IMR-90 (cell line): ENCODE results near the gene MROH7. TPM values are rescaled to one million over a fixed set of nuclear protein-coding genes. Genes with fewer than 3 reads are reported as not detected.

Source experiments
- ATAC-seq: fragments of 200-7000 bp; cut with Tn5 transposase; 2 replicates; pipeline ENCODE4 v1.9.1; 2020; ENCODE audit warnings: low read depth, mild to moderate bottlenecking, moderate library complexity
- BruUV-seq: library from RNA; stranded (reverse); fragments of 400-500 nt; replicated peaks from 2 replicates; lab custom pipeline; 2021; lab: Mats Ljungman, UMichigan
- CTCF ChIA-PET: fragments of 300-600 bp; formaldehyde crosslinking; extraction: SDS; loops from one replicate; lab custom pipeline; 2021; ENCODE audit warnings: antibody characterized with exemption; lab: Yijun Ruan, JAX
- POLR2A ChIA-PET: fragments of 300-600 bp; sonication (Branson Sonifier 250); formaldehyde crosslinking; loops from one replicate; lab custom pipeline; 2022; ENCODE audit warnings: antibody characterized with exemption; ENCODE audit not compliant: unreplicated experiment; lab: Charles Lee
- DNase-seq: peaks from one replicate; pipeline ENCODE4 v3.0.0; 2013
- H2AFZ ChIP-seq: replicated peaks from 2 replicates; pipeline ENCODE3; 2013; ENCODE audit warnings: low read length, mild to moderate bottlenecking; ENCODE audit not compliant: poor library complexity
- H2AK5ac ChIP-seq: 2 replicates; pipeline ENCODE4 v1.6.1; 2013; ENCODE audit warnings: low read depth, low read length, inconsistent platforms
- H2AK9ac ChIP-seq: replicated peaks from 2 replicates; pipeline ENCODE3; 2013; ENCODE audit warnings: mild to moderate bottlenecking, low read depth, low read length, moderate library complexity; ENCODE audit not compliant: poor library complexity
- H2BK120ac ChIP-seq: 2 replicates; pipeline ENCODE4 v1.6.1; 2013; ENCODE audit warnings: low read depth, low read length, inconsistent platforms
- H2BK15ac ChIP-seq: 3 replicates; pipeline ENCODE4 v1.6.1; 2013; ENCODE audit warnings: low read depth, low read length, inconsistent platforms
- H2BK20ac ChIP-seq: 2 replicates; pipeline ENCODE4 v1.6.1; 2013; ENCODE audit warnings: low read depth, mild to moderate bottlenecking, inconsistent platforms, low read length, moderate library complexity
- H2BK5ac ChIP-seq: 2 replicates; pipeline ENCODE4 v1.6.1; 2013; ENCODE audit warnings: mild to moderate bottlenecking, low read depth, low read length, inconsistent platforms; ENCODE audit not compliant: poor library complexity, severe bottlenecking
- H3K14ac ChIP-seq: replicated peaks from 2 replicates; pipeline ENCODE4 v1.6.1; 2013; ENCODE audit warnings: low read depth, low read length, inconsistent platforms
- H3K18ac ChIP-seq: 2 replicates; pipeline ENCODE4 v1.6.1; 2013; ENCODE audit warnings: low read depth, low read length, control low read depth
- H3K23ac ChIP-seq: 2 replicates; pipeline ENCODE4 v1.6.1; 2013; ENCODE audit warnings: low read depth, low read length, inconsistent platforms
- H3K27ac ChIP-seq: 2 replicates; pipeline ENCODE4 v1.5.1; 2013; ENCODE audit warnings: mild to moderate bottlenecking, control low read depth, low read length; ENCODE audit not compliant: insufficient read depth
- H3K27me3 ChIP-seq: 2 replicates; pipeline ENCODE4 v1.6.1; 2013; ENCODE audit warnings: low read length; ENCODE audit not compliant: control insufficient read depth, insufficient read depth
- H3K36me3 ChIP-seq: 2 replicates; pipeline ENCODE4 v1.6.1; 2013; ENCODE audit warnings: low read length, mixed read lengths; ENCODE audit not compliant: control insufficient read depth, insufficient read depth
- H3K4ac ChIP-seq: 2 replicates; pipeline ENCODE4 v1.6.1; 2013; ENCODE audit warnings: low read depth, low read length, inconsistent platforms
- H3K4me1 ChIP-seq: 2 replicates; pipeline ENCODE4 v1.6.1; 2013; ENCODE audit warnings: low read length, mixed read lengths; ENCODE audit not compliant: control insufficient read depth, insufficient read depth
- H3K4me2 ChIP-seq: 2 replicates; pipeline ENCODE4 v1.6.1; 2013; ENCODE audit warnings: low read depth, mild to moderate bottlenecking, control low read depth, low read length, moderate library complexity
- H3K4me3 ChIP-seq: 2 replicates; pipeline ENCODE4 v1.5.1; 2013; ENCODE audit warnings: low read depth, mild to moderate bottlenecking, control low read depth, low read length, moderate library complexity; ENCODE audit not compliant: insufficient read depth
- H3K56ac ChIP-seq: 2 replicates; pipeline ENCODE4 v1.6.1; 2013; ENCODE audit warnings: low read length, inconsistent platforms; ENCODE audit not compliant: insufficient read depth; ENCODE audit errors: extremely low read depth
- H3K79me1 ChIP-seq, 2 experiments: 2 replicates each; pipeline ENCODE4 v1.6.1; 2013; ENCODE audit warnings: low read length in 2 of 2, inconsistent platforms in 1 of 2, low read depth in 1 of 2
- H3K9ac ChIP-seq: 2 replicates; pipeline ENCODE4 v1.6.1; 2013; ENCODE audit warnings: low read depth, low read length, control low read depth
- H3K9me1 ChIP-seq: 2 replicates; pipeline ENCODE4 v1.6.1; 2013; ENCODE audit warnings: low read length, inconsistent platforms; ENCODE audit not compliant: insufficient read depth
- H3K9me3 ChIP-seq: 2 replicates; pipeline ENCODE4 v1.6.1; 2013; ENCODE audit warnings: low read length; ENCODE audit not compliant: control insufficient read depth, insufficient read depth
- H4K20me1 ChIP-seq: 2 replicates; pipeline ENCODE4 v1.6.1; 2013; ENCODE audit warnings: low read length, inconsistent platforms; ENCODE audit not compliant: insufficient read depth
- H4K5ac ChIP-seq: 2 replicates; pipeline ENCODE4 v1.6.1; 2013; ENCODE audit warnings: mild to moderate bottlenecking, low read depth, low read length, control low read depth
- H4K8ac ChIP-seq, 2 experiments: 2 replicates each; pipeline ENCODE4 v1.6.1; 2013; ENCODE audit warnings: low read depth in 2 of 2, low read length in 2 of 2, control low read depth in 1 of 2, inconsistent platforms in 1 of 2
- H4K91ac ChIP-seq: 2 replicates; pipeline ENCODE4 v1.6.1; 2013; ENCODE audit warnings: low read depth, low read length, inconsistent platforms; ENCODE audit not compliant: insufficient read depth
- BHLHE40 ChIP-seq: fragments of 150-350 bp; IDR thresholded peaks from 2 replicates; pipeline ENCODE4 v1.6.1; 2016; ENCODE audit warnings: mild to moderate bottlenecking, low read depth, low read length
- CHD1 ChIP-seq: IDR thresholded peaks from 2 replicates; pipeline ENCODE4 v1.6.1; 2012; ENCODE audit warnings: low read depth, low read length, improper control_type of control experiment
- CTCF ChIP-seq: conservative IDR thresholded peaks from 2 replicates; pipeline ENCODE4 v1.5.1; 2012; ENCODE audit warnings: mild to moderate bottlenecking, low read depth, low read length, improper control_type of control experiment
- FOS ChIP-seq: fragments of 150-350 bp; IDR thresholded peaks from 2 replicates; pipeline ENCODE4 v1.6.1; 2016; ENCODE audit warnings: low read depth, low read length
- MAFK ChIP-seq: IDR thresholded peaks from 2 replicates; pipeline ENCODE4 v1.6.1; 2012; ENCODE audit warnings: low read depth, low read length, improper control_type of control experiment
- MAZ ChIP-seq: IDR thresholded peaks from 2 replicates; pipeline ENCODE4 v1.6.1; 2012; ENCODE audit warnings: low read depth, mild to moderate bottlenecking, low read length, improper control_type of control experiment, moderate library complexity, borderline replicate concordance
- RAD21 ChIP-seq: IDR thresholded peaks from 2 replicates; pipeline ENCODE4 v1.6.1; 2012; ENCODE audit warnings: low read length, improper control_type of control experiment
- RCOR1 ChIP-seq: IDR thresholded peaks from 2 replicates; pipeline ENCODE4 v1.6.1; 2012; ENCODE audit warnings: mild to moderate bottlenecking, low read length, improper control_type of control experiment; ENCODE audit not compliant: insufficient replicate concordance
- RFX5 ChIP-seq: IDR thresholded peaks from 2 replicates; pipeline ENCODE4 v1.8.0; 2012; ENCODE audit warnings: low read depth, mild to moderate bottlenecking, low read length, moderate library complexity
- SMC3 ChIP-seq: fragments of 150-350 bp; IDR thresholded peaks from 2 replicates; pipeline ENCODE4 v1.6.1; 2016; ENCODE audit warnings: low read depth, mild to moderate bottlenecking, antibody characterized with exemption, low read length, moderate library complexity
- WGBS, 2 experiments: methylation state at CpG; one replicate each; pipeline versions ENCODE4 v1.1.5 to v1.1.7; 2013; ENCODE audit warnings: missing lambda C conversion rate in 2 of 2; ENCODE audit not compliant: insufficient read length in 1 of 2; ENCODE audit errors: extremely low coverage in 2 of 2; 5-methylcytosine and 5-hydroxymethylcytosine counted together
- dilution Hi-C: fragments of 300-500 bp; cut with HindIII; formaldehyde crosslinking; loops from one replicate; pipeline ENCODE4 v1.14.3; 2018; ENCODE audit warnings: low sequenced_read_pairs; ENCODE audit not compliant: unreplicated experiment
- in situ Hi-C: fragments of 300-500 bp; cut with MboI; formaldehyde crosslinking; loops from 3 replicates; pipeline ENCODE4 v1.14.3; 2019; ENCODE audit warnings: low sequenced_read_pairs, inconsistent platforms, mixed read lengths
- intact Hi-C: fragments of 100-400 bp; cut with micrococcal nuclease; formaldehyde crosslinking; loops from 2 replicates; pipeline ENCODE4 v1.10.0; 2022
- polyA plus RNA-seq, 3 experiments: library from polyadenylated mRNA; depleted of rRNA; stranded (reverse); fragments of >200 nt; gene quantifications; 2 replicates each; pipeline ENCODE4 v1.2.3, GENCODE V29; 2012; ENCODE audit warnings: low replicate concordance in 1 of 3
- total RNA-seq: library from RNA; depleted of rRNA; stranded (reverse); fragments of >200 nt; gene quantifications from 2 replicates; pipeline ENCODE4 v1.2.3, GENCODE V29; 2012
- TF ChIP-seq, protein P1 (sequence below): fragments of 150-350 bp; IDR thresholded peaks from 2 replicates; pipeline ENCODE4 v1.6.1; 2016; ENCODE audit warnings: low read depth, mild to moderate bottlenecking, low read length, moderate library complexity, borderline replicate concordance

Gene MROH7
- total and polyA plus RNA-seq, 2 of the 4 experiments (the other 2 are of a cell fraction) = not detected

DNA sequence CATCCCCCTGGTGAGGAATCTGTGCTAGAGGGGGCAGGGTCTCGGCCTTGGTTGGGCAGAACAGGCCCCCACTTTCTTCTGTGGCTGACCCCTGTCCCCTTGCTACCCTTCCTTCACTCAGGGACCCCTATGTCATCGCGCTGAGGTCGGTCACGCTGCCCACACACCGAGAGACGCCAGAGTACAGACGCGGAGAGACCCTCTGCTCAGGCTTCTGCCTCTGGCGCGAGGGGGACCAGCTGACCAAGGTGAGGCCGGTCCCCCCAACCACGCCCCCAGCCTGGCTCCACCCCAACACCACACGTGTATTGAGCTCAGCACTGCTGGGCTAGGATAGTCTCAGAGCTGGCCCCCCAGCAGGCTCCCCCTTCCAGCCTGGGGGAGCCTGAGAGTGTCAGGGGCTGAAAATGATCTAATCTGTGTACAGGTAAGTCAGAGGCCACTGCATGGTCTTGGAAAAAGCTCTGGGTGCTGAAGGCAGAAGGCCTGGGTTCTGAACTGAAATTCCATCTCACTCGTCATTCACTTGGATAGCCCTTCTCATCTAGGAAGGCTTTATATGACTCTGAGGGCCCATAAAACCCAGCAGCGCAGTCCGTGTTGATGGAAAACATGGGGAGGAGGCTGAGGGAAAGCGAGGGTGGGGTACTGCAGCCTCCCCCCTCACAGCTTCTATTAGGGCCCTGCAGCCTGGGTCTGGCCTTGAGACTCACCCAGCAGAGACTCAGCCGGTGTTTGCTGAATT lies 33.6 kb upstream of the MROH7 start:
- H3K9me3 ChIP-seq = no peaks in the 10 kb centered on the region
- H3K27me3 ChIP-seq = no peaks in the 10 kb centered on the region
- H2AK9ac ChIP-seq = no peak overlapping the region
- intact Hi-C loops (no loop called here), dilution Hi-C loops (no loop called here), in situ Hi-C loops (no loop called here)
- no peak overlapping the region for H2BK20ac ChIP-seq
- no peak overlapping the region for H4K91ac ChIP-seq
- POLR2A ChIA-PET = no interaction called here
- H3K4me3 ChIP-seq = no peak overlapping the region
- WGBS, 2 experiments = 100% methylated on average over 4 of the region's 19 CpGs; no CpG with 5 or more reads in 1 of the 2 experiments
- DNase-seq = no peak
- H2AFZ ChIP-seq = no peak overlapping the region
- no peak overlapping the region for H4K5ac ChIP-seq
- no peak overlapping the region for H2BK120ac ChIP-seq
- no peak overlapping the region for H3K23ac ChIP-seq
- H3K9ac ChIP-seq = no peak overlapping the region
- H2BK5ac ChIP-seq = no peak overlapping the region
- ATAC-seq = no peak
- no peak overlapping the region for H2AK5ac ChIP-seq
- H3K4ac ChIP-seq = no peak overlapping the region
- BruUV-seq = no TSS peak
- CTCF ChIA-PET = no interaction called here
- no peaks in the 10 kb centered on the region for H4K20me1 ChIP-seq
- no peak overlapping the region for H3K18ac ChIP-seq
- H3K27ac ChIP-seq = no peak overlapping the region
- H3K56ac ChIP-seq = no peak overlapping the region
- no peaks in the 10 kb centered on the region for H3K4me1 ChIP-seq
- no peak overlapping the region for H4K8ac ChIP-seq
- H3K79me1 ChIP-seq = no peaks in the 10 kb centered on the region
- no peak overlapping the region for H2BK15ac ChIP-seq
- no peak overlapping the region for H3K4me2 ChIP-seq
- no peak overlapping the region for H3K14ac ChIP-seq
- H3K9me1 ChIP-seq = peaks cover 5% of the 10 kb centered on the region
- H3K36me3 ChIP-seq = no peaks in the 10 kb centered on the region
- TF ChIP-seq RCOR1 (no peak), FOS (no peak), SMC3 (no peak), RFX5 (no peak), CHD1 (no peak), CTCF (no peak), RAD21 (no peak), MAFK (no peak), BHLHE40 (no peak), MAZ (no peak)
- TF ChIP-seq, protein P1, sequence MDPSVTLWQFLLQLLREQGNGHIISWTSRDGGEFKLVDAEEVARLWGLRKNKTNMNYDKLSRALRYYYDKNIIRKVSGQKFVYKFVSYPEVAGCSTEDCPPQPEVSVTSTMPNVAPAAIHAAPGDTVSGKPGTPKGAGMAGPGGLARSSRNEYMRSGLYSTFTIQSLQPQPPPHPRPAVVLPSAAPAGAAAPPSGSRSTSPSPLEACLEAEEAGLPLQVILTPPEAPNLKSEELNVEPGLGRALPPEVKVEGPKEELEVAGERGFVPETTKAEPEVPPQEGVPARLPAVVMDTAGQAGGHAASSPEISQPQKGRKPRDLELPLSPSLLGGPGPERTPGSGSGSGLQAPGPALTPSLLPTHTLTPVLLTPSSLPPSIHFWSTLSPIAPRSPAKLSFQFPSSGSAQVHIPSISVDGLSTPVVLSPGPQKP = no peak
